ENCODE measurements around the gene SUGCT.
"Not testable (repeated sequence)": the region's sequence is repeated elsewhere in the genome, so short reads cannot be mapped to it uniquely, and the experiment has no call there.

Gene SUGCT

DNA sequence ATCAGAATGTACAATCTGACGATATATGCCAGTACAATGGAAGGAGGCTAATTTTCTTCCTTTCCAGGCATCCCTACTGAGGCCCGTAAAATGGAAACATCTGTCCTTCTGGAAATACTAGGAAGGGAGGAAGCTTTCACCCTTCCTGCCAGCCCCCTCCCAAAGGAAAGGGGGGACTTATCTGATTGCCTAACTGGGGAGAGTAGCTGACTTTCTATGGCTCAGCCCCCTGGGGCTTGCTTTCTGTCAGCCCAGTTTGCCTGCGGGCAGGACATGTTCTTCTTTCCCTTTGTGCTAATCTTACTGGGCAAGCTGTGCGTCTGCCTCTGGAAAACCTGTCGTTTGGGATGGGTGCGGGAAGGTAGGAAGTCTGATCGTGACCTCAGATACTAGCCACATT lies 508.9 kb downstream of the SUGCT start:
- DNase-seq: no peak

DNA sequence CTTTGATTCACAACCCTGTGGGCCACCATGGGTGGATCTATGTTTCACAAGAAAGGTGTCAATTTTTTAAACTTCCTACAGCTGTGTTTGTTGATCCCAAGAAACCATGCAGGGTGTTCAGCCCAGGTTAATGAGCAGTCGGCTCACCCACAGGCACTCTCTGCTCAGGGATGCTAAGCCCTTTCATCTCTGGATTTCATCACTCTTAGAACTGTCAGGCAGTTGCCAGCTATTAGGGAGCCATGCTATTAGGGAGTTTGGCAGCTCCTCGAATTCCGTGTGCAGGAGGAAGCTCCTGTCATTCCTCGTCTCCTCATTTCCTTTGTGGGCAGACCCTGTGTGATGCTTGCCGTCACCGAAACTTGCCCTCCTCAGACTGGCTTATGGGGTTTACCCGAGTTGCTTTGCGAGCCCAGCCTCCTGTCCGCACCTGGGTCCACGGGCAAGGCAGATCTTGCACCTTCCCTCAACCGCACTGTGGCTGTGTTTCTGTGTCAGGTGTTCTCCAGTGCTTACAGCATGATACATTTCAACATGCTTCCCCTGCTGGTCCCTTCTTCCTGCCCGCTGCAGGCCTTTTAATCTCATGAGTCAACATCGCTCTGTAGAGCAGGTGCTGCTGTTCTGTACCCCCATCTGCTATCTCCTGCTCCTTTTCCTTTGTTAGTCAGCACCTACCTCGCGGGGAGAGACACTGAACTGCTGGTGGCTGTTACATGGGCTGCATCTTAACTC lies 509.8 kb downstream of the SUGCT start:
- DNase-seq: no peak

- DNase-seq: no peak
These were observed 510.4 kb downstream of the SUGCT start for GRCh38 chr7:40645197-40645596.

- no peak for DNase-seq
These were observed 511.9 kb downstream of the SUGCT start for GRCh38 chr7:40646717-40647116.

GRCh38 chr7:40647719-40648118 lies 512.9 kb downstream of the SUGCT start:
- DNase-seq: no peak

GRCh38 chr7:40649247-40649646 lies 514.4 kb downstream of the SUGCT start:
- DNase-seq: no peak

GRCh38 chr7:40650903-40651302 lies 516.1 kb downstream of the SUGCT start:
- not testable (repeated sequence) for DNase-seq

DNA sequence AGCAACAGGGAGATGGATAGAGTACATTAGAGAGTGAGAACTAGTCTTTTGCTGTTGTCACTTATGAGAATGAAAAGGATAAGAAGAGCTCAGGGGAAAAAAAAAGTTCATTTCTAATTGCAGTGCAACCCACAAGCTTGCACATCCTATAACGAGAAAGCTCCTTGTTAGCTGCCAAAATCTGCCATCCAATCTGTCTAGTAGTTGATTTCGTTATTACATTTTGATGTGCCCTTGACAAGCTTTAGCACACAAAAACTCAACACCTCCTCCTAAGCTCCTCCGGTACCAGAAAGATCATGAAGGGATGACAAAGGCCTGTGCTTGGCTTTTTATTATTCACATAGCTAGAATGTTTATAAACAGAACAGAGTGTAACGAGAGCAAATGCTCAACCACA lies 519.4 kb downstream of the SUGCT start:
- no peak for DNase-seq

GRCh38 chr7:40655426-40655825 lies 520.6 kb downstream of the SUGCT start:
- no peak for DNase-seq

- DNase-seq: no peak
These were observed 521.5 kb downstream of the SUGCT start for GRCh38 chr7:40656349-40656748.

- no peak for DNase-seq
These were observed 523.9 kb downstream of the SUGCT start for GRCh38 chr7:40658729-40659128.

- no peak for DNase-seq
These were observed 524.4 kb downstream of the SUGCT start for GRCh38 chr7:40659231-40659630.

GRCh38 chr7:40673285-40673684 lies 538.5 kb downstream of the SUGCT start:
- DNase-seq: no peak

GRCh38 chr7:40674316-40674715 lies 539.5 kb downstream of the SUGCT start:
- DNase-seq: no peak

GRCh38 chr7:40675741-40676140 lies 540.9 kb downstream of the SUGCT start:
- DNase-seq: no peak

- no peak for DNase-seq
These were observed 541.4 kb downstream of the SUGCT start for GRCh38 chr7:40676221-40676620.

DNA sequence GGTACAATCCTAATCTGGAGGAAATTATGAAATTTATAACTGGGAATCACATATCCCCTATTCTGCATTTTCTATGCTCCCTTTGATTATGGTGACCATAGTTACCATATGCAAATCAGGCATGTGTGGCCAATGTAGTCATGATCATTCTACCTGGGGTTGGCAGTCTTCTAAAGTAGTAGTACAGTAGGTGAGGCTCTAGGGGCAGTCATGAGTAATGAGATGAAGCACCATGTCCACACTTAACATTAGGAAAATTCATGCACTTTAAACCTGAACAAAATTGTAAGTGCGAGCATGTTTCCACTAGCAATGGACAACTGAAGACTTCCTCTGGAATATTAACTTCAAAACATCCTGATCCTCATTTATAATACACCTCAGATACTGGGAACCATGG lies 545.9 kb downstream of the SUGCT start:
- DNase-seq: no peak

- no peak for DNase-seq
These were observed 547.9 kb downstream of the SUGCT start for GRCh38 chr7:40682696-40683095.

DNA sequence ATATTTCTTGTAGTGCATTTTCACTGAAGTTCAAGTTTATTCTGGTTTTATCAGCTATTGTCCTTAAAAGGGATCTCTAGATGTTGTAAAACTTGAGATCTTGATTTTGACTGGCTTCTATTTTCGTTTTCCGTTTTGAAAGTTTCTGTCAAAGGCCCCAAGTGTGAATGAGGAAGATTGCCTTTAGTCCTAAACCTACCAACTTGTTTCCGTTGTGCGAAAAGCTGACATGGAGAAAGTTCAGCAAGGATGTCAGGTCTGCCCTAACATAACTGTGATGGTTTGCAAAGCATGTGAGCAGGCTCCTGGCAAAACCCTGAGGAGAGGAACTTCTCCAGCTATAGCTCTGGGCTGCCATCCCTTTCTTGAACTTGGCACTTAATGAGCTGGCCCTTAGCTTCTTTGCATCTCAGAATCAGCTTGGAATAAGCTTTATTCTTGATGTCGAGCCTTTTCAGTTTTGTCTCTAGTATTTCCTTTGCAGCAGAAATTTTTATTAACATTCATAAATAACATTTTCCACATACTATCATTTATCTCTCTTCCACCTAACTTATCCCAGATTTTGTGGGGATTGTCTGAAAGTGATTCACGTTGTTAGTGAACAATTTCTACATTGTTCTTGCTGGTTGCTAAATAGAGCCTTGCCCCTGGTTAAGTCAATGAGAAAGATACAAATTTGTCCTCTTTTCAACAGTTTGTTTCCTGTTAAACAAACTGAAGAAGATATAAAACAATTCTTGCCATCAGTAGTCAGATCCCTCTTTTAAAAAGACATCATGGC lies 559.4 kb downstream of the SUGCT start:
- no peak for DNase-seq

DNA sequence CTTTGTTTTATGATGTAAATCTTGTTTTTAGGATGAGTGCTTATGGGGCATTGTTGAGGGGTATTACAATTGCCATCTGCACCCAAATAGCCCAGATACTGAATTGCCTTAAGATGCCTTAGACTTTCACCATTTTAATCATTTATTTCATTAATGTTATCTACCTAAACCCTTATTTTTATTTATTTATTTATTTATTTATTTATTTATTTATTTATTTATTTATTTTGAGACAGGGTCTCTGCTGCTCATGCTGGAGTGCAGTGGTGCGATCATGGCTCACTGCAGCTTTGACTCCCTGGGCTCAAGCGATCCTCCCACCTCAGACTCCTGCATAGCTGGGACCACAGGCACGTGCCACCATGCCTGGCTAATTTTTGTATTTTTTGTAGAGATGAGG lies 560.2 kb downstream of the SUGCT start:
- no peak for DNase-seq

DNA sequence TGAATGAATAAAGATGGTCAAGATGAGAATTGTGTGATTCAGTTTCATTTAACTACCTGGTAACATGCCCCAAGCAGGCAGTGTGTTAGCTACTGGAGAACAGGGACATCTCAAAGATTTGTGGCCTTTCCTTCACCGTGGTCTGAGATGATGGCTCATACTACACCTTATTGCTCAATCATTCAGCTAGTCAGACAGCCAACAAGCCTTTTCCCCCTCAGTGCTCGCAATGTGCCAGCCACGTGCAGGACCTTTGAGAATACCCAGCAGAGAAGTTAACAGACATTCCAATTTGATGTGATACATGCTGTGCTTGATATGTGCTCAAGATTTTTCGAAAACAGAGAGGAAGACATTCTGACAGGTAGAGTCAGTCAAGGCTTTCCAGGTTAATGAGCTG lies 562.8 kb downstream of the SUGCT start:
- no peak for DNase-seq

DNA sequence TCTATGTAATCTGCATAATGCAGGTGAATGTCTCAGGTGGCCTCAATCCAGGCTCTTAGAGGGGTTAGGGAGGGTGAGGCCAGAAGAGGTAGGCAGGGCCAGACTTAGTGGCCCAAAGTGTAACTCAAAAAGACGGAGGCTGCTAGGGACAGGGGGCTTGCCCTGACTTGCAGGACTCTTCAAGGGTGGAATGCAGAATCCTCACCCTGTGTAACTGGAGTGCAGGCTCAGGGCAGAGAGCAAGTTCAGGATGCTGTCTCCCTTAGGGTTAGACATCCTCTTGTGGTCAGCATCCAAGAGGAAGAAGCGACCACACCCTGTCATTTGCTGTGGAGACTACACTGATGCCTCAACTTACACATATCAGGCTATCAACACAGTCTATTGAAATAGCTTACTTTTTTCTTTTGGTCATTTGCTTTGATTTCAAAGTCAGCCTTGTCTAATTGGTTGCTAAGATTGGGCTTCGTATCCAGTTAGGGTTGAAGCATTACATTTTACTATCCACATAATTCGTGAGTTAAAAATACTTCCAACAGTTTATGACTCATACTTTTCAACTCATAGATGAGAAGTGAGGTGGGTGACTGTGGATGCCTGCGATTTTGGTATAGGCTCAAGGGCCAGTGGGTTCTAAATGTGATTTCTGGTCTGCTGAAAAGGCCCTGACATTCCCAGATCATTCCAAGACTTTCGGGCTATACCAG lies 563.6 kb downstream of the SUGCT start:
- DNase-seq: no peak

- DNase-seq: no peak
These were observed 564.1 kb downstream of the SUGCT start for GRCh38 chr7:40698921-40699260.

All from NCI-H1930 (cell line).